Liver (tissue), 3 donors: Measurements from ENCODE around the gene DNAH10.

Source experiments
- GABPA ChIP-seq, 2 donors: IDR thresholded peaks in 1 of 2; conservative IDR thresholded peaks in 1 of 2; 2 replicates each; pipeline ENCODE4 v1.6.1; 2016; ENCODE audit warnings: antibody characterized with exemption in 2 of 2, mild to moderate bottlenecking in 1 of 2, moderate library complexity in 1 of 2
- JUND ChIP-seq, 2 donors: IDR thresholded peaks; 2 replicates each; pipeline ENCODE4 v1.6.1; 2016; ENCODE audit warnings: antibody characterized with exemption in 2 of 2
- RAD21 ChIP-seq, 2 donors: IDR thresholded peaks; 2 replicates each; pipeline ENCODE4 v1.6.1; 2016; ENCODE audit warnings: antibody characterized with exemption in 2 of 2, mild to moderate bottlenecking in 2 of 2
- SP1 ChIP-seq: IDR thresholded peaks from 2 replicates; pipeline ENCODE4 v1.6.1; 2018; ENCODE audit warnings: antibody characterized with exemption, mild to moderate bottlenecking
- TAF1 ChIP-seq: conservative IDR thresholded peaks from 2 replicates; pipeline ENCODE4 v1.6.1; 2016; ENCODE audit warnings: antibody characterized with exemption, mild to moderate bottlenecking
- TF ChIP-seq, protein P1 (sequence below): IDR thresholded peaks from 2 replicates; pipeline ENCODE4 v1.6.1; 2016; ENCODE audit warnings: antibody characterized with exemption
- TF ChIP-seq, protein P2 (sequence below): fragments of 150-350 bp; IDR thresholded peaks from 2 replicates; pipeline ENCODE4 v1.5.1; 2017; ENCODE audit warnings: improper control_type of control experiment, low read depth, low read length; ENCODE audit not compliant: missing input control
- TF ChIP-seq, protein P3 (sequence below): IDR thresholded peaks from 2 replicates; pipeline ENCODE4 v1.6.1; 2016; ENCODE audit warnings: antibody characterized with exemption
- TF ChIP-seq, protein P4 (sequence below): IDR thresholded peaks from 2 replicates; pipeline ENCODE4 v1.6.1; 2016; ENCODE audit warnings: antibody characterized with exemption
- TF ChIP-seq, protein P5 (sequence below): IDR thresholded peaks from 2 replicates; pipeline ENCODE4 v1.6.1; 2016; ENCODE audit warnings: antibody characterized with exemption, mild to moderate bottlenecking
- donor health status: healthy.
- donor health status: healthy.

DNA sequence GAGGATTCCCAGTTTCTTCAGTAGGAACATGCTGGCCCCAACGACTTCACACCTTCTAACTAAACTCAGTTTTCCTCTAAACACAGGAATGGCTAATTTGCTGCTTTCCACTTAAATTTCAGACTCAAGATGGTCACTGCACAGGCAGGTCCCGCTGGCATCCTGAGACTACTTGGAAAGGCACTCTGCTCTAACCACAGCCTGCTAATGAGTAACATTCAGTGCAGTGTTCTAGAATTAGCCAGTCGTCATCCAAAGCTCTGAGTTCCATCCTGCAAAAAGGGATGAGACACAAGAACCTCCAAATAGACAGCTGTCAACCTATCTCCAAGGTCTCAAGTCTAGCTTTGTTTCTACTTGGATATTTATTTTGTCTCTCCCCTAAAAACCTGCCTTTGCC lies 204.5 kb downstream of the DNAH10 start:
- TF ChIP-seq, protein P1, sequence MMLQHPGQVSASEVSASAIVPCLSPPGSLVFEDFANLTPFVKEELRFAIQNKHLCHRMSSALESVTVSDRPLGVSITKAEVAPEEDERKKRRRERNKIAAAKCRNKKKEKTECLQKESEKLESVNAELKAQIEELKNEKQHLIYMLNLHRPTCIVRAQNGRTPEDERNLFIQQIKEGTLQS, result no peak
- TF ChIP-seq, protein P2, sequence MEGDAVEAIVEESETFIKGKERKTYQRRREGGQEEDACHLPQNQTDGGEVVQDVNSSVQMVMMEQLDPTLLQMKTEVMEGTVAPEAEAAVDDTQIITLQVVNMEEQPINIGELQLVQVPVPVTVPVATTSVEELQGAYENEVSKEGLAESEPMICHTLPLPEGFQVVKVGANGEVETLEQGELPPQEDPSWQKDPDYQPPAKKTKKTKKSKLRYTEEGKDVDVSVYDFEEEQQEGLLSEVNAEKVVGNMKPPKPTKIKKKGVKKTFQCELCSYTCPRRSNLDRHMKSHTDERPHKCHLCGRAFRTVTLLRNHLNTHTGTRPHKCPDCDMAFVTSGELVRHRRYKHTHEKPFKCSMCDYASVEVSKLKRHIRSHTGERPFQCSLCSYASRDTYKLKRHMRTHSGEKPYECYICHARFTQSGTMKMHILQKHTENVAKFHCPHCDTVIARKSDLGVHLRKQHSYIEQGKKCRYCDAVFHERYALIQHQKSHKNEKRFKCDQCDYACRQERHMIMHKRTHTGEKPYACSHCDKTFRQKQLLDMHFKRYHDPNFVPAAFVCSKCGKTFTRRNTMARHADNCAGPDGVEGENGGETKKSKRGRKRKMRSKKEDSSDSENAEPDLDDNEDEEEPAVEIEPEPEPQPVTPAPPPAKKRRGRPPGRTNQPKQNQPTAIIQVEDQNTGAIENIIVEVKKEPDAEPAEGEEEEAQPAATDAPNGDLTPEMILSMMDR, result no peak
- TF ChIP-seq JUND (IDR thresholded peaks at IDR 0.05) (no peak), GABPA (IDR thresholded peaks at IDR 0.05 in 1 of 2, conservative IDR thresholded peaks at IDR 0.05 in 1 of 2) (no peak), SP1 (no peak), RAD21 (IDR thresholded peaks at IDR 0.05) (no peak), TAF1 (no peak)
- TF ChIP-seq, protein P3, sequence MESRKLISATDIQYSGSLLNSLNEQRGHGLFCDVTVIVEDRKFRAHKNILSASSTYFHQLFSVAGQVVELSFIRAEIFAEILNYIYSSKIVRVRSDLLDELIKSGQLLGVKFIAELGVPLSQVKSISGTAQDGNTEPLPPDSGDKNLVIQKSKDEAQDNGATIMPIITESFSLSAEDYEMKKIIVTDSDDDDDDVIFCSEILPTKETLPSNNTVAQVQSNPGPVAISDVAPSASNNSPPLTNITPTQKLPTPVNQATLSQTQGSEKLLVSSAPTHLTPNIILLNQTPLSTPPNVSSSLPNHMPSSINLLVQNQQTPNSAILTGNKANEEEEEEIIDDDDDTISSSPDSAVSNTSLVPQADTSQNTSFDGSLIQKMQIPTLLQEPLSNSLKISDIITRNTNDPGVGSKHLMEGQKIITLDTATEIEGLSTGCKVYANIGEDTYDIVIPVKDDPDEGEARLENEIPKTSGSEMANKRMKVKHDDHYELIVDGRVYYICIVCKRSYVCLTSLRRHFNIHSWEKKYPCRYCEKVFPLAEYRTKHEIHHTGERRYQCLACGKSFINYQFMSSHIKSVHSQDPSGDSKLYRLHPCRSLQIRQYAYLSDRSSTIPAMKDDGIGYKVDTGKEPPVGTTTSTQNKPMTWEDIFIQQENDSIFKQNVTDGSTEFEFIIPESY, result no peak
- TF ChIP-seq, protein P4, sequence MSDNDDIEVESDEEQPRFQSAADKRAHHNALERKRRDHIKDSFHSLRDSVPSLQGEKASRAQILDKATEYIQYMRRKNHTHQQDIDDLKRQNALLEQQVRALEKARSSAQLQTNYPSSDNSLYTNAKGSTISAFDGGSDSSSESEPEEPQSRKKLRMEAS, result no peak
- TF ChIP-seq, protein P5, sequence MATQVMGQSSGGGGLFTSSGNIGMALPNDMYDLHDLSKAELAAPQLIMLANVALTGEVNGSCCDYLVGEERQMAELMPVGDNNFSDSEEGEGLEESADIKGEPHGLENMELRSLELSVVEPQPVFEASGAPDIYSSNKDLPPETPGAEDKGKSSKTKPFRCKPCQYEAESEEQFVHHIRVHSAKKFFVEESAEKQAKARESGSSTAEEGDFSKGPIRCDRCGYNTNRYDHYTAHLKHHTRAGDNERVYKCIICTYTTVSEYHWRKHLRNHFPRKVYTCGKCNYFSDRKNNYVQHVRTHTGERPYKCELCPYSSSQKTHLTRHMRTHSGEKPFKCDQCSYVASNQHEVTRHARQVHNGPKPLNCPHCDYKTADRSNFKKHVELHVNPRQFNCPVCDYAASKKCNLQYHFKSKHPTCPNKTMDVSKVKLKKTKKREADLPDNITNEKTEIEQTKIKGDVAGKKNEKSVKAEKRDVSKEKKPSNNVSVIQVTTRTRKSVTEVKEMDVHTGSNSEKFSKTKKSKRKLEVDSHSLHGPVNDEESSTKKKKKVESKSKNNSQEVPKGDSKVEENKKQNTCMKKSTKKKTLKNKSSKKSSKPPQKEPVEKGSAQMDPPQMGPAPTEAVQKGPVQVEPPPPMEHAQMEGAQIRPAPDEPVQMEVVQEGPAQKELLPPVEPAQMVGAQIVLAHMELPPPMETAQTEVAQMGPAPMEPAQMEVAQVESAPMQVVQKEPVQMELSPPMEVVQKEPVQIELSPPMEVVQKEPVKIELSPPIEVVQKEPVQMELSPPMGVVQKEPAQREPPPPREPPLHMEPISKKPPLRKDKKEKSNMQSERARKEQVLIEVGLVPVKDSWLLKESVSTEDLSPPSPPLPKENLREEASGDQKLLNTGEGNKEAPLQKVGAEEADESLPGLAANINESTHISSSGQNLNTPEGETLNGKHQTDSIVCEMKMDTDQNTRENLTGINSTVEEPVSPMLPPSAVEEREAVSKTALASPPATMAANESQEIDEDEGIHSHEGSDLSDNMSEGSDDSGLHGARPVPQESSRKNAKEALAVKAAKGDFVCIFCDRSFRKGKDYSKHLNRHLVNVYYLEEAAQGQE, result no peak
